HG03520 (cell line): ENCODE results near the gene SCYGR7.
"Not testable (repeated sequence)": the region's sequence is repeated elsewhere in the genome, so short reads cannot be mapped to it uniquely, and the experiment has no call there.

Experiments
- ATAC-seq: cut with Tn5 transposase; IDR thresholded peaks from one replicate; pipeline ENCODE4 v1.9.1; 2021; ENCODE audit warnings: mild to moderate bottlenecking, moderate library complexity; ENCODE audit not compliant: unreplicated experiment

SCYGR7 gene

GRCh38 chr2:227756261-227756660 is 28.1 kb downstream of the SCYGR7 start:
- ATAC-seq: not testable (repeated sequence)

- no peak for ATAC-seq
Observed at GRCh38 chr2:227759411-227760118, 31.4 kb downstream of the SCYGR7 start.

GRCh38 chr2:227761740-227762476 is 33.8 kb downstream of the SCYGR7 start:
- no peak for ATAC-seq

GRCh38 chr2:227765788-227766372 is 37.7 kb downstream of the SCYGR7 start:
- no peak for ATAC-seq

- peak; percentile 98 for ATAC-seq
Observed at GRCh38 chr2:227766373-227766883, 38.3 kb downstream of the SCYGR7 start.

- no peak for ATAC-seq
Observed at GRCh38 chr2:227767830-227768229, 39.7 kb downstream of the SCYGR7 start.

GRCh38 chr2:227772197-227772661 is 44.1 kb downstream of the SCYGR7 start:
- no peak for ATAC-seq

GRCh38 chr2:227772932-227773331 is 44.8 kb downstream of the SCYGR7 start:
- ATAC-seq: no peak

- no peak for ATAC-seq
Observed at GRCh38 chr2:227774011-227774624, 46.0 kb downstream of the SCYGR7 start.

GRCh38 chr2:227774895-227775842 is 47.0 kb downstream of the SCYGR7 start:
- ATAC-seq: no peak
